Measurements from ENCODE around the gene DCANP1.

The DCANP1 gene

DNA sequence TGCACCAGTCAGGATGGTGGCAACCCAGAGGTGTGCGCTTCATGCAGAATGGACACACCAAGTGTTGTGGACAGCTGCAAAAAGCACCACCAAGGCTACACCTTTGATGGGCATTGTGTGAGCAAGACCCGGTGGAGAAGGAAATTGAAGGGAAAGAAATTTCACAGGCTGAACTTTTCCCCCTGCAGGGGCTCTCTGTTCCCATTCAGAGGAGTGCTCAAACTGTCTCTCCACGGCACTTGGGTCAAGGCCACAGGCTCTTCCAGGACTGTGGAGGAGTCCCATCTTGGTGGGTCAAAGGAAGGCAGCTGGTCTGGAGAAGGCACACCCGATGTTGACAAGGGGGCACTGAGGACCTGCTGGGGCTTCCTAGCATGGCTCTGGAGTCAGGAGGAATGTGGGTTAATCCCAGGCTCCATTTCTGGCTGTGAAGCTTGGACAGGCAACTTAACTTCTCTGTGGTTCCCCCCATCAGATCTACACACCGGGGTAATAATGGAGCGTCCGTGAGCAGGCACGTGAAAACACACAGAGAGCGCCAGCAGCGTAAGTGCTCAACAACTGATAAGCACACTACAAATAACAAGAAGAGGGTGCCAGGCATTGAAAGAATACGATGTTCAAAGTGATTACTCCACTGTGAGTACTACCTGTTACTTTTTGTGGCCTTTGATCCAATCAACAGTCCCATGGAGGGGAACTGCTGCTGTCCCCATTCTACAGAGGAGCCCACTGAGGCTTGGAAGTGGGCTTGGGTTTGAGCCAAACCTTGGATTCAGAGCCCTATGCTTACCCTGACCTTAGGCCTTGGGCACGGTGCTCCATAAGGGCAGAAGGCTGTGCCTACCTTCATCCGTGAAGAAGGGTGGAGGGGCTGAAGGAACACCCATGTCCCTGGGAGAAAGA is 39.2 kb upstream of the DCANP1 start:
- Mint-ChIP-seq H3K36me3 (ENCODE audit: low read depth) (peaks cover 3% of the 10 kb centered on the region), H3K9me3 (no peaks in the 10 kb centered on the region), H3K27ac (no peak overlapping the region), H3K4me1 (peaks cover 5% of the 10 kb centered on the region), H3K27me3 (peaks cover 60% of the 10 kb centered on the region), H3K4me3 (no peak overlapping the region)
- DNase-seq = no peak
- no peak for ATAC-seq

DNA sequence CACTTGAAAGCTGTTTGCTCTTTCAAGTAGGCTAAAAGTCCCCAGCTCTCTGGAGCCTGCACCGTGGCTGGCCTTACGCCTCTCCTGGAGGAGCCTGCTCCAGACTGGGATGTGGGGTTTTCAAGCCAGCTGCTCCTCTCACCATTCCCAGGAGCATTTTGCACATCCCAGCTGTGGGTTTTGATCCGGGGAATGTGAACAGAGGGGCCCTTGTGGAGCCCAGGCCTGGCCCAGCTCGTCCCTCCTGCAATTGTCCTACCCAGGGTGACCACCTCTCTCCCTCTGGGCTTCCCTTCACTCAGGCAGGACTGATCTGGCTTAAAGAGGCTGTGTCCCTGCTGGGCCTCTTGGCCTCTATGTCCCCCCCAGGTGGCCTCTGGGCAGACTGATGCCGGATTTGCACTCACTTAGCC is 37.5 kb upstream of the DCANP1 start:
- Mint-ChIP-seq H3K27me3 (peaks cover 44% of the 10 kb centered on the region), H3K9me3 (no peaks in the 10 kb centered on the region), H3K4me1 (peaks cover 2% of the 10 kb centered on the region), H3K4me3 (no peak overlapping the region), H3K27ac (no peak overlapping the region), H3K36me3 (ENCODE audit: low read depth) (peaks cover under 1% of the 10 kb centered on the region)
- no peak for ATAC-seq
- DNase-seq = no peak

GRCh38 chr5:135483254-135483653 is 36.1 kb upstream of the DCANP1 start:
- no peaks in the 10 kb centered on the region for H3K9me3 Mint-ChIP-seq

GRCh38 chr5:135482381-135482933 is 35.3 kb upstream of the DCANP1 start:
- no peak overlapping the region for H3K4me3 Mint-ChIP-seq
- H3K27me3 Mint-ChIP-seq = peaks cover 26% of the 10 kb centered on the region
- no peak overlapping the region for H3K27ac Mint-ChIP-seq
- no peak for DNase-seq
- H3K36me3 Mint-ChIP-seq (ENCODE audit: low read depth) = no peaks in the 10 kb centered on the region
- no peaks in the 10 kb centered on the region for H3K4me1 Mint-ChIP-seq
- no peaks in the 10 kb centered on the region for H3K9me3 Mint-ChIP-seq
- no peak for ATAC-seq

More at GRCh38 chr5:135483254-135483653, 36.1 kb upstream of the DCANP1 start:
- H3K36me3 Mint-ChIP-seq (ENCODE audit: low read depth) = no peaks in the 10 kb centered on the region
- no peak for DNase-seq
- H3K27ac Mint-ChIP-seq = no peak overlapping the region
- H3K4me1 Mint-ChIP-seq = no peaks in the 10 kb centered on the region
- no peak overlapping the region for H3K4me3 Mint-ChIP-seq
- ATAC-seq = no peak
- peaks cover 34% of the 10 kb centered on the region for H3K27me3 Mint-ChIP-seq

GRCh38 chr5:135481909-135482311 is 34.8 kb upstream of the DCANP1 start:
- H3K27me3 Mint-ChIP-seq = peaks cover 22% of the 10 kb centered on the region
- H3K4me1 Mint-ChIP-seq = no peaks in the 10 kb centered on the region
- no peak for DNase-seq
- no peak for ATAC-seq
- no peaks in the 10 kb centered on the region for H3K9me3 Mint-ChIP-seq
- H3K4me3 Mint-ChIP-seq = no peak overlapping the region
- H3K36me3 Mint-ChIP-seq (ENCODE audit: low read depth) = no peaks in the 10 kb centered on the region
- no peak overlapping the region for H3K27ac Mint-ChIP-seq

DNA sequence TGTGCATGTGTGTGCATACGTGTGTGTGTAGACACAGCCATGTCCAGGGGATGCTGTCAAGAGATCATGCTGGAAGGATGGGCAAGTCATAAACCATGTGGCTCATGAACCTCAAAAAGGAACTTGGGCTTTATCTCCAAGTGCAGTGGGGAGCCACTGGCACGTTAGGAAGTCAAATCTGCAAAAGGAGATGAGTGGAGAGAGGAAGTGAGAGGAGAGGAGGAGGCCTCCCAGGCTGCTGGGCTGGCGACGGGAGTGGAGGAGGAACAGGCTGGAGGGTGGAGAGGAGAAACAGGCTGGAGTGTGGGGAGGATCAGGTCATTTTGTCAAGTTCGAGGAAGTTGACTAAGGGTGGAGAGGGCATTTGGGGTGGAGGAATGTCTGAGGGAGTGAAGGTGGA is 34.2 kb upstream of the DCANP1 start:
- Mint-ChIP-seq H3K36me3 (ENCODE audit: low read depth) (no peaks in the 10 kb centered on the region), H3K27me3 (peaks cover 16% of the 10 kb centered on the region), H3K9me3 (no peaks in the 10 kb centered on the region), H3K4me1 (no peaks in the 10 kb centered on the region), H3K4me3 (no peak overlapping the region), H3K27ac (no peak overlapping the region)
- DNase-seq (no peak), ATAC-seq (no peak)

DNA sequence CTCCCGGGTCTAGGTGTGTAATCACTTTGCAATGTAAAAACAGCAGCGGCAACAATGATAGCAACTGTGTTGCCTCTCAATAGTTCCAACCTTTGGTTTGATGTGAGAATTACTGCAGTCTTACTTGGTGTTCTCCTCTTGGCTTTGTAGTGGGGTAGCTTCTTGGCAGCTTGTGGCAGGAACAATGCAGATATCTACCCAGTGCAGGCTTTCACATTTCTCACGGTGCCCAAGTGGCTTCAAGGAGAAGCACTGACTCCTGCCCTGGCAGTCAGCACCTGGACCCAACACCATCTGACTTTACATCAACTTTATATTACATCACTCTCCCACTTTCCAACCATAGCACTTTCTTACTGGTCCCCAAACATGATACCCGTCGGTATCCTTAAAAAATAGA is 33.4 kb upstream of the DCANP1 start:
- Mint-ChIP-seq H3K4me1 (no peaks in the 10 kb centered on the region), H3K27ac (no peak overlapping the region), H3K27me3 (peaks cover 11% of the 10 kb centered on the region), H3K36me3 (ENCODE audit: low read depth) (no peaks in the 10 kb centered on the region), H3K9me3 (no peaks in the 10 kb centered on the region), H3K4me3 (no peak overlapping the region)
- no peak for ATAC-seq
- DNase-seq = no peak

DNA sequence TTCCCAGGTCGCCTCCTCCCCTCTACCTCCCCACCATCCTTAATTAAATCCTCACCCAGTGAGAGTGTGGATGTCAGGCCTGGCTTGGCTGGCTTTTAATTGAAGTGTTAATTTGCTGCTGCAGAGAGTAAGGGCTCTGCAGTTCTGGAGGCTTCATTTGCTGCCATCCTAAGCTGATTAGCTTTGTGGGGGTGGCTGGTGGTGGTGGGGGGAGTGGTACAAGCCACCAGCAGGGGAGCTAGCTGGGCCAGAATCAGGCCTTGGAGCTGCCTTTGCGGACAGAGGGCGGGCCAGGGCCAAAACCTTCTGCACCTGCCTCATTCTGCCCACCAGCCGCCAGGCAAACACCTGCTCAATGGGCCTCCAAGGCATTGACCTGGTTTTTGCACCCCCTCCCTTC is 31.8 kb upstream of the DCANP1 start:
- H3K4me1 Mint-ChIP-seq = no peaks in the 10 kb centered on the region
- DNase-seq (no peak), ATAC-seq (no peak)
- H3K4me3 Mint-ChIP-seq = no peak overlapping the region
- no peaks in the 10 kb centered on the region for H3K36me3 Mint-ChIP-seq (ENCODE audit: low read depth)
- H3K27ac Mint-ChIP-seq = no peak overlapping the region
- H3K27me3 Mint-ChIP-seq = peaks cover 6% of the 10 kb centered on the region
- no peaks in the 10 kb centered on the region for H3K9me3 Mint-ChIP-seq

GRCh38 chr5:135477613-135478066 is 30.5 kb upstream of the DCANP1 start:
- DNase-seq (no peak), ATAC-seq (no peak)
- Mint-ChIP-seq H3K9me3 (no peaks in the 10 kb centered on the region), H3K27me3 (peaks cover 6% of the 10 kb centered on the region), H3K4me3 (no peak overlapping the region), H3K36me3 (ENCODE audit: low read depth) (no peaks in the 10 kb centered on the region), H3K4me1 (no peaks in the 10 kb centered on the region), H3K27ac (no peak overlapping the region)

GRCh38 chr5:135476615-135477581 is 29.8 kb upstream of the DCANP1 start:
- ATAC-seq (no peak), DNase-seq (no peak)
- Mint-ChIP-seq H3K9me3 (no peaks in the 10 kb centered on the region), H3K36me3 (ENCODE audit: low read depth) (no peaks in the 10 kb centered on the region), H3K4me3 (no peak overlapping the region), H3K27ac (no peak overlapping the region), H3K4me1 (no peaks in the 10 kb centered on the region), H3K27me3 (peaks cover 6% of the 10 kb centered on the region)

DNA sequence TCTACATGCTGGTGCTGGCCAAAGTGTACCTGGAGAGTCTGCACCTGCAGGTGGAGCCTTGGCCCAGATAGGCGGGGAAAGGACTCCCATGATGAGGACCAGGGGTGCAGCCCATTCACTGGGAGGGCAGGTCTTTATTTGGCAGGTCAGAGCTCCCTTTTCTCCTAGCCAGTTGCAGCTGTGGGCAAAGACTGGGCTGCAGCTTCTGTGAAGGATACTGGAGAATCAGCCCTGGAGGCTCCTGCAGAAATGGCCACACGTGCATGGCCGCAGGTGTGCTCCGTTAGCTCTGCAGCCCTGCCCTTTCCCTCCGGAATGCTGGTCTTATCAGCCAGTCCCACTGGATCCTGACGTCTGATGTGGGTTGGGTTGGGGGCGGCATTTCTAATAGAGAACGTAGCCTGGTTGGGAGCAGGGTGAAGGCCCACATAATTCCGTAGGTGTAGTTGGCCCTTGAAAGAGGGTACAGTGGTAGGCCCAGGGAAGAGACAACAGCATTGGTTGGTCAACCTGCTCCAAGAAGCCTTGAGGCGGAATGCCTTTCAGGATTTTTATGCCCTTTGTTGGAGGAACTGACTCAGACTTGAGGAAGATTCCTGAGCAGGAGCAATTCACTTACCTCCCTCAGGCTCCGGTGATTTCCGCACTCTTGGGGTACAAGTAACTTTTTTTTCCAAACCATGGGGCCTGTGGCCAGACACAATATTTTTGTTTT is 27.0 kb upstream of the DCANP1 start:
- no peaks in the 10 kb centered on the region for H3K36me3 Mint-ChIP-seq (ENCODE audit: low read depth)
- ATAC-seq = no peak

GRCh38 chr5:135472141-135472540 is 25.0 kb upstream of the DCANP1 start:
- Mint-ChIP-seq H3K4me3 (no peak overlapping the region), H3K27me3 (peaks cover 21% of the 10 kb centered on the region), H3K9me3 (no peaks in the 10 kb centered on the region), H3K4me1 (no peaks in the 10 kb centered on the region), H3K36me3 (ENCODE audit: low read depth) (no peaks in the 10 kb centered on the region), H3K27ac (no peak overlapping the region)
- ATAC-seq = no peak
- DNase-seq = no peak

More for the DNA sequence above, 27.0 kb upstream of the DCANP1 start:
- Mint-ChIP-seq H3K4me3 (no peak overlapping the region), H3K9me3 (no peaks in the 10 kb centered on the region), H3K27me3 (peaks cover 10% of the 10 kb centered on the region), H3K4me1 (no peaks in the 10 kb centered on the region), H3K27ac (no peak overlapping the region)
- no peak for DNase-seq

DNA sequence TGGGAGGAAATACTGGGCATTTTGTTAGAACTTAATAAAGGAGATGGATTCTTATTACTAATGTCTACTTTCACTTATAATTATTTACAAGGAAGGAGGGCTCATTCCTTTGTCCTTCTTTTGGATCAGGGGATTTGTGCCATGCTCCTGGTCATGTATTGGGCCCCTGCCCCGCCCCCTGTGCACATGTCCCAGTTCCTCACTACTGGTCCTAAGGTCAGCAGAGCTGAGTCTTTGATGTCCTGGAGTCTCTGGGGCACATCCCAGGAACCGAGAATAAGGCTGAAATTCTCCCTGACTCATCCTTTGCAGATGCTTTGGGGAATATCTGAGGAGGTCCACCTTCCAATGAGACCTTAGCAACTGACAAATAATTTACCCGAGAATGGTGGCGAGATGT is 24.6 kb upstream of the DCANP1 start:
- Mint-ChIP-seq H3K36me3 (ENCODE audit: low read depth) (no peaks in the 10 kb centered on the region), H3K27ac (no peak overlapping the region), H3K4me1 (no peaks in the 10 kb centered on the region), H3K9me3 (no peaks in the 10 kb centered on the region), H3K27me3 (peaks cover 23% of the 10 kb centered on the region), H3K4me3 (no peak overlapping the region)
- DNase-seq (no peak), ATAC-seq (no peak)

DNA sequence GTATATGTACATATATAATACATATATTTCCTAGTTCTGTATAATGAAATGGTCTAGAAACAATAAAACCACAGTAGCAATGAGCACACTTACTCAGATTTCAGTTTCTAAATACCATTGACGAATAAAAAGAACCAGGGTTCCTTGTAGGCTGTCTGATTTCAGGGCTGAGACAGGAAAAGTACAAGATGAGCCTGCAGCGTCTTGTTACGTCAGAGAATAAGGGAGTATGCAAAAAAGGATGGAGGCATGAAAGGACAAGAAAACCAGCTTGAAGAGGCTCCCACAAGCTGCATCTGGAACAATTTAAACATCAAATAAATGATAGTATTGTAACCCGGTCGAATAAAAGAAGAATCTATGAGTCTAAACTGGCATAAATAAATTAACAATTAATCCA is 22.8 kb upstream of the DCANP1 start:
- ATAC-seq (no peak), DNase-seq (no peak)
- H3K4me3 Mint-ChIP-seq = no peak overlapping the region
- H3K36me3 Mint-ChIP-seq (ENCODE audit: low read depth) = no peaks in the 10 kb centered on the region
- H3K4me1 Mint-ChIP-seq = peaks cover 5% of the 10 kb centered on the region
- H3K9me3 Mint-ChIP-seq = no peaks in the 10 kb centered on the region
- peaks cover 33% of the 10 kb centered on the region for H3K27me3 Mint-ChIP-seq
- H3K27ac Mint-ChIP-seq = no peak overlapping the region
